HepG2 (cell line): Measurements from ENCODE around the gene ATP5MK. TPM values are rescaled to one million over a fixed set of nuclear protein-coding genes. Genes with fewer than 3 reads are reported as not detected.

Experiments
- ARNTL ChIP-seq: sonication (generic); formaldehyde crosslinking; IDR thresholded peaks from 2 replicates; pipeline ENCODE4 v1.4.0; 2020; ENCODE audit warnings: mild to moderate bottlenecking, missing genetic modification reagents
- ELF3 ChIP-seq: IDR thresholded peaks from 2 replicates; pipeline ENCODE4 v1.6.1; 2016; ENCODE audit warnings: missing genetic modification reagents, missing compliant biosample characterization
- MTA1 ChIP-seq: sonication (generic); formaldehyde crosslinking; IDR thresholded peaks from 2 replicates; pipeline ENCODE4 v1.4.0; 2020; ENCODE audit warnings: missing genetic modification reagents, mild to moderate bottlenecking, borderline replicate concordance
- MTA3 ChIP-seq: sonication (generic); formaldehyde crosslinking; IDR thresholded peaks from 2 replicates; pipeline ENCODE4 v1.4.0; 2020; ENCODE audit warnings: missing genetic modification reagents
- MZF1 ChIP-seq: sonication (generic); formaldehyde crosslinking; IDR thresholded peaks from 2 replicates; pipeline ENCODE4 v1.8.1; 2023; ENCODE audit warnings: mild to moderate bottlenecking, missing genetic modification reagents, borderline replicate concordance
- NCOA5 ChIP-seq: sonication (generic); formaldehyde crosslinking; IDR thresholded peaks from 2 replicates; pipeline ENCODE4 v1.4.0; 2020; ENCODE audit warnings: missing genetic modification reagents
- NFYB ChIP-seq: sonication (generic); formaldehyde crosslinking; IDR thresholded peaks from 2 replicates; pipeline ENCODE4 v1.4.0; 2020; ENCODE audit warnings: missing genetic modification reagents
- NR2F2 ChIP-seq: IDR thresholded peaks from 2 replicates; pipeline ENCODE4 v1.6.1; 2012; ENCODE audit warnings: low read depth, inconsistent platforms, borderline replicate concordance
- SIX4 ChIP-seq: sonication (generic); formaldehyde crosslinking; IDR thresholded peaks from 2 replicates; pipeline ENCODE4 v1.4.0; 2020; ENCODE audit warnings: missing genetic modification reagents
- YEATS2 ChIP-seq: sonication (generic); formaldehyde crosslinking; IDR thresholded peaks from 2 replicates; pipeline ENCODE4 v1.4.0; 2020; ENCODE audit warnings: missing genetic modification reagents, borderline replicate concordance
- ZFP82 ChIP-seq: sonication (generic); formaldehyde crosslinking; IDR thresholded peaks from 2 replicates; pipeline ENCODE4 v1.5.1; 2020; ENCODE audit warnings: mild to moderate bottlenecking, missing genetic modification reagents, borderline replicate concordance
- ZNF607 ChIP-seq: sonication (generic); formaldehyde crosslinking; IDR thresholded peaks from 2 replicates; pipeline ENCODE4 v1.5.1; 2020; ENCODE audit warnings: missing genetic modification reagents, mild to moderate bottlenecking, borderline replicate concordance
- ZNF773 ChIP-seq: sonication (generic); formaldehyde crosslinking; IDR thresholded peaks from 2 replicates; pipeline ENCODE4 v1.4.0; 2020; ENCODE audit warnings: missing genetic modification reagents, borderline replicate concordance
- ZNF792 ChIP-seq: IDR thresholded peaks from 2 replicates; pipeline ENCODE4 v1.6.1; 2016
- ZNF883 ChIP-seq: sonication (generic); formaldehyde crosslinking; IDR thresholded peaks from 2 replicates; pipeline ENCODE4 v1.5.1; 2020; ENCODE audit warnings: mild to moderate bottlenecking, missing genetic modification reagents; ENCODE audit errors: not compliant biosample characterization
- polyA plus RNA-seq, 8 experiments: library from polyadenylated mRNA; depleted of rRNA in 3 of 8; stranded (reverse) in 7 of 8; unstranded in 1 of 8; fragments of >200 nt; fragmentation: Illumina TruSeq in 4 of 8; extraction: Trizol in 4 of 8; gene quantifications; 2 replicates each; pipeline versions ENCODE4 v1.2.1 to v1.2.3, GENCODE V29; 2011 to 2016; ENCODE audit warnings: low read depth in 4 of 8, missing spikeins in 1 of 8, mixed read lengths in 1 of 8; ENCODE audit not compliant: insufficient read depth in 1 of 8
- total RNA-seq, 5 experiments: library from RNA; depleted of rRNA; stranded (reverse); fragments of >200 nt; fragmentation: Illumina TruSeq; extraction: Trizol; gene quantifications; 2 replicates each; pipeline ENCODE4 v1.2.3, GENCODE V29; 2016; ENCODE audit warnings: low read depth in 1 of 5
- TF ChIP-seq, protein P1 (sequence below): sonication (generic); formaldehyde crosslinking; IDR thresholded peaks from 2 replicates; pipeline ENCODE4 v1.4.0; 2020; ENCODE audit warnings: missing genetic modification reagents, borderline replicate concordance
- TF ChIP-seq, protein P2 (sequence below): IDR thresholded peaks from 2 replicates; pipeline ENCODE4 v1.6.1; 2016; ENCODE audit warnings: low read depth, missing genetic modification reagents, missing compliant biosample characterization
- TF ChIP-seq, protein P3 (sequence below): sonication (generic); formaldehyde crosslinking; IDR thresholded peaks from 2 replicates; pipeline ENCODE4 v1.8.1; 2022; ENCODE audit warnings: low read depth, mild to moderate bottlenecking, missing genetic modification reagents

The ATP5MK gene
- total and polyA plus RNA-seq, 2 of the 13 experiments (the other 11 are each of a cell fraction or from before 2014, with no cell fraction given) = 312 to 517 TPM

DNA sequence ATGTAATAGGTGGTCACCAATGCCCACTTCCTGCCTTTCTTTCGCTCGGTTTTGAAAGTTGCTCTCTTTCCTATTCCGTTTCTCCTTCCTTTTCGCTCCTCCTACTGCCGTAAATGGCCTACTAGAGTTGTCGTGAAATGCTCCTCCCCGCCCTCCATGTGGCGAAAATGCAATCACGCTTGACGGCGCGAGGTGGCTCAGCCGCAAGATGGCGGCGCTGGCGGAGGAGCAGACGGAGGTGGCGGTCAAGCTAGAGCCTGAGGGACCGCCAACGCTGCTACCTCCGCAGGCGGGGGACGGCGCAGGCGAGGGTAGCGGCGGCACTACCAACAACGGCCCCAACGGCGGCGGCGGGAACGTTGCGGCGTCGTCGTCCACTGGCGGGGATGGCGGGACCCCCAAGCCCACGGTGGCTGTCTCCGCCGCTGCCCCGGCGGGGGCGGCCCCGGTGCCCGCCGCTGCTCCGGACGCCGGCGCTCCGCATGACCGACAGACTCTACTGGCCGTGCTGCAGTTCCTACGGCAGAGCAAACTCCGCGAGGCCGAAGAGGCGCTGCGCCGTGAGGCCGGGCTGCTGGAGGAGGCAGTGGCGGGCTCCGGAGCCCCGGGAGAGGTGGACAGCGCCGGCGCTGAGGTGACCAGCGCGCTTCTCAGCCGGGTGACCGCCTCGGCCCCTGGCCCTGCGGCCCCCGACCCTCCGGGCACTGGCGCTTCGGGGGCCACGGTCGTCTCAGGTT lies 28.3 kb downstream of the ATP5MK start, which contains the start of gene TAF5 (continued):
- TF ChIP-seq, protein P1, sequence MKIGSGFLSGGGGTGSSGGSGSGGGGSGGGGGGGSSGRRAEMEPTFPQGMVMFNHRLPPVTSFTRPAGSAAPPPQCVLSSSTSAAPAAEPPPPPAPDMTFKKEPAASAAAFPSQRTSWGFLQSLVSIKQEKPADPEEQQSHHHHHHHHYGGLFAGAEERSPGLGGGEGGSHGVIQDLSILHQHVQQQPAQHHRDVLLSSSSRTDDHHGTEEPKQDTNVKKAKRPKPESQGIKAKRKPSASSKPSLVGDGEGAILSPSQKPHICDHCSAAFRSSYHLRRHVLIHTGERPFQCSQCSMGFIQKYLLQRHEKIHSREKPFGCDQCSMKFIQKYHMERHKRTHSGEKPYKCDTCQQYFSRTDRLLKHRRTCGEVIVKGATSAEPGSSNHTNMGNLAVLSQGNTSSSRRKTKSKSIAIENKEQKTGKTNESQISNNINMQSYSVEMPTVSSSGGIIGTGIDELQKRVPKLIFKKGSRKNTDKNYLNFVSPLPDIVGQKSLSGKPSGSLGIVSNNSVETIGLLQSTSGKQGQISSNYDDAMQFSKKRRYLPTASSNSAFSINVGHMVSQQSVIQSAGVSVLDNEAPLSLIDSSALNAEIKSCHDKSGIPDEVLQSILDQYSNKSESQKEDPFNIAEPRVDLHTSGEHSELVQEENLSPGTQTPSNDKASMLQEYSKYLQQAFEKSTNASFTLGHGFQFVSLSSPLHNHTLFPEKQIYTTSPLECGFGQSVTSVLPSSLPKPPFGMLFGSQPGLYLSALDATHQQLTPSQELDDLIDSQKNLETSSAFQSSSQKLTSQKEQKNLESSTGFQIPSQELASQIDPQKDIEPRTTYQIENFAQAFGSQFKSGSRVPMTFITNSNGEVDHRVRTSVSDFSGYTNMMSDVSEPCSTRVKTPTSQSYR (CRISPR knock-in tag) = peak; percentile 17; the same call in 1 of the 2 replicates
- peak; percentile 86 for TF ChIP-seq ZNF607 (CRISPR knock-in tag)
- TF ChIP-seq NCOA5 (CRISPR knock-in tag) = no peak
- no peak; the same call in 1 of the 2 replicates for TF ChIP-seq ZNF773 (CRISPR knock-in tag)
- TF ChIP-seq NR2F2 = no peak
- TF ChIP-seq, protein P2, sequence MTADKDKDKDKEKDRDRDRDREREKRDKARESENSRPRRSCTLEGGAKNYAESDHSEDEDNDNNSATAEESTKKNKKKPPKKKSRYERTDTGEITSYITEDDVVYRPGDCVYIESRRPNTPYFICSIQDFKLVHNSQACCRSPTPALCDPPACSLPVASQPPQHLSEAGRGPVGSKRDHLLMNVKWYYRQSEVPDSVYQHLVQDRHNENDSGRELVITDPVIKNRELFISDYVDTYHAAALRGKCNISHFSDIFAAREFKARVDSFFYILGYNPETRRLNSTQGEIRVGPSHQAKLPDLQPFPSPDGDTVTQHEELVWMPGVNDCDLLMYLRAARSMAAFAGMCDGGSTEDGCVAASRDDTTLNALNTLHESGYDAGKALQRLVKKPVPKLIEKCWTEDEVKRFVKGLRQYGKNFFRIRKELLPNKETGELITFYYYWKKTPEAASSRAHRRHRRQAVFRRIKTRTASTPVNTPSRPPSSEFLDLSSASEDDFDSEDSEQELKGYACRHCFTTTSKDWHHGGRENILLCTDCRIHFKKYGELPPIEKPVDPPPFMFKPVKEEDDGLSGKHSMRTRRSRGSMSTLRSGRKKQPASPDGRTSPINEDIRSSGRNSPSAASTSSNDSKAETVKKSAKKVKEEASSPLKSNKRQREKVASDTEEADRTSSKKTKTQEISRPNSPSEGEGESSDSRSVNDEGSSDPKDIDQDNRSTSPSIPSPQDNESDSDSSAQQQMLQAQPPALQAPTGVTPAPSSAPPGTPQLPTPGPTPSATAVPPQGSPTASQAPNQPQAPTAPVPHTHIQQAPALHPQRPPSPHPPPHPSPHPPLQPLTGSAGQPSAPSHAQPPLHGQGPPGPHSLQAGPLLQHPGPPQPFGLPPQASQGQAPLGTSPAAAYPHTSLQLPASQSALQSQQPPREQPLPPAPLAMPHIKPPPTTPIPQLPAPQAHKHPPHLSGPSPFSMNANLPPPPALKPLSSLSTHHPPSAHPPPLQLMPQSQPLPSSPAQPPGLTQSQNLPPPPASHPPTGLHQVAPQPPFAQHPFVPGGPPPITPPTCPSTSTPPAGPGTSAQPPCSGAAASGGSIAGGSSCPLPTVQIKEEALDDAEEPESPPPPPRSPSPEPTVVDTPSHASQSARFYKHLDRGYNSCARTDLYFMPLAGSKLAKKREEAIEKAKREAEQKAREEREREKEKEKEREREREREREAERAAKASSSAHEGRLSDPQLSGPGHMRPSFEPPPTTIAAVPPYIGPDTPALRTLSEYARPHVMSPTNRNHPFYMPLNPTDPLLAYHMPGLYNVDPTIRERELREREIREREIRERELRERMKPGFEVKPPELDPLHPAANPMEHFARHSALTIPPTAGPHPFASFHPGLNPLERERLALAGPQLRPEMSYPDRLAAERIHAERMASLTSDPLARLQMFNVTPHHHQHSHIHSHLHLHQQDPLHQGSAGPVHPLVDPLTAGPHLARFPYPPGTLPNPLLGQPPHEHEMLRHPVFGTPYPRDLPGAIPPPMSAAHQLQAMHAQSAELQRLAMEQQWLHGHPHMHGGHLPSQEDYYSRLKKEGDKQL = no peak
- TF ChIP-seq SIX4 = peak; percentile 66
- TF ChIP-seq ZNF883 (CRISPR knock-in tag) = peak; percentile 73
- peak; percentile 19; the same call in 1 of the 2 replicates for TF ChIP-seq NFYB (CRISPR knock-in tag)
- 0 out of 2 replicates have a peak, but pooled peaks have one; percentile 12 for TF ChIP-seq MTA1 (CRISPR knock-in tag)
- TF ChIP-seq, protein P3, sequence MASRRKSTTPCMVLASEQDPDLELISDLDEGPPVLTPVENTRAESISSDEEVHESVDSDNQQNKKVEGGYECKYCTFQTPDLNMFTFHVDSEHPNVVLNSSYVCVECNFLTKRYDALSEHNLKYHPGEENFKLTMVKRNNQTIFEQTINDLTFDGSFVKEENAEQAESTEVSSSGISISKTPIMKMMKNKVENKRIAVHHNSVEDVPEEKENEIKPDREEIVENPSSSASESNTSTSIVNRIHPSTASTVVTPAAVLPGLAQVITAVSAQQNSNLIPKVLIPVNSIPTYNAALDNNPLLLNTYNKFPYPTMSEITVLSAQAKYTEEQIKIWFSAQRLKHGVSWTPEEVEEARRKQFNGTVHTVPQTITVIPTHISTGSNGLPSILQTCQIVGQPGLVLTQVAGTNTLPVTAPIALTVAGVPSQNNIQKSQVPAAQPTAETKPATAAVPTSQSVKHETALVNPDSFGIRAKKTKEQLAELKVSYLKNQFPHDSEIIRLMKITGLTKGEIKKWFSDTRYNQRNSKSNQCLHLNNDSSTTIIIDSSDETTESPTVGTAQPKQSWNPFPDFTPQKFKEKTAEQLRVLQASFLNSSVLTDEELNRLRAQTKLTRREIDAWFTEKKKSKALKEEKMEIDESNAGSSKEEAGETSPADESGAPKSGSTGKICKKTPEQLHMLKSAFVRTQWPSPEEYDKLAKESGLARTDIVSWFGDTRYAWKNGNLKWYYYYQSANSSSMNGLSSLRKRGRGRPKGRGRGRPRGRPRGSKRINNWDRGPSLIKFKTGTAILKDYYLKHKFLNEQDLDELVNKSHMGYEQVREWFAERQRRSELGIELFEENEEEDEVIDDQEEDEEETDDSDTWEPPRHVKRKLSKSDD (CRISPR knock-in tag) = peak; percentile 86; the same call in 1 of the 2 replicates
- peak; percentile 72; the same call in 1 of the 2 replicates for TF ChIP-seq ZNF792
- TF ChIP-seq MTA3 (CRISPR knock-in tag) = no peak
- TF ChIP-seq MZF1 (CRISPR knock-in tag) = no peak
- TF ChIP-seq ELF3 (CRISPR knock-in tag) = peak; percentile 71; the same call in 1 of the 2 replicates
- peak; percentile 85; the same call in 1 of the 2 replicates for TF ChIP-seq YEATS2 (CRISPR knock-in tag)
- peak; percentile 87; the same call in 1 of the 2 replicates for TF ChIP-seq ZFP82
- peak; percentile 74 for TF ChIP-seq ARNTL
